IMR-90 (cell line): Measurements from ENCODE around the gene RHBDL1. TPM values are rescaled to one million over a fixed set of nuclear protein-coding genes. Genes with fewer than 3 reads are reported as not detected.

Experiments used
- ATAC-seq: fragments of 200-7000 bp; cut with Tn5 transposase; 2 replicates; pipeline ENCODE4 v1.9.1; 2020; ENCODE audit warnings: low read depth, mild to moderate bottlenecking, moderate library complexity
- BruUV-seq: library from RNA; stranded (reverse); fragments of 400-500 nt; replicated peaks from 2 replicates; lab custom pipeline; 2021; lab: Mats Ljungman, UMichigan
- CTCF ChIA-PET: fragments of 300-600 bp; formaldehyde crosslinking; extraction: SDS; loops from one replicate; lab custom pipeline; 2021; ENCODE audit warnings: antibody characterized with exemption; lab: Yijun Ruan, JAX
- POLR2A ChIA-PET: fragments of 300-600 bp; sonication (Branson Sonifier 250); formaldehyde crosslinking; loops from one replicate; lab custom pipeline; 2022; ENCODE audit warnings: antibody characterized with exemption; ENCODE audit not compliant: unreplicated experiment; lab: Charles Lee
- DNase-seq: peaks from one replicate; pipeline ENCODE4 v3.0.0; 2013
- H2AFZ ChIP-seq: replicated peaks from 2 replicates; pipeline ENCODE3; 2013; ENCODE audit warnings: low read length, mild to moderate bottlenecking; ENCODE audit not compliant: poor library complexity
- H2AK5ac ChIP-seq: 2 replicates; pipeline ENCODE4 v1.6.1; 2013; ENCODE audit warnings: low read depth, low read length, inconsistent platforms
- H2AK9ac ChIP-seq: replicated peaks from 2 replicates; pipeline ENCODE3; 2013; ENCODE audit warnings: mild to moderate bottlenecking, low read depth, low read length, moderate library complexity; ENCODE audit not compliant: poor library complexity
- H2BK120ac ChIP-seq: 2 replicates; pipeline ENCODE4 v1.6.1; 2013; ENCODE audit warnings: low read depth, low read length, inconsistent platforms
- H2BK15ac ChIP-seq: 3 replicates; pipeline ENCODE4 v1.6.1; 2013; ENCODE audit warnings: low read depth, low read length, inconsistent platforms
- H2BK20ac ChIP-seq: 2 replicates; pipeline ENCODE4 v1.6.1; 2013; ENCODE audit warnings: low read depth, mild to moderate bottlenecking, inconsistent platforms, low read length, moderate library complexity
- H2BK5ac ChIP-seq: 2 replicates; pipeline ENCODE4 v1.6.1; 2013; ENCODE audit warnings: mild to moderate bottlenecking, low read depth, low read length, inconsistent platforms; ENCODE audit not compliant: poor library complexity, severe bottlenecking
- H3K14ac ChIP-seq: replicated peaks from 2 replicates; pipeline ENCODE4 v1.6.1; 2013; ENCODE audit warnings: low read depth, low read length, inconsistent platforms
- H3K18ac ChIP-seq: 2 replicates; pipeline ENCODE4 v1.6.1; 2013; ENCODE audit warnings: low read depth, low read length, control low read depth
- H3K23ac ChIP-seq: 2 replicates; pipeline ENCODE4 v1.6.1; 2013; ENCODE audit warnings: low read depth, low read length, inconsistent platforms
- H3K27ac ChIP-seq: 2 replicates; pipeline ENCODE4 v1.5.1; 2013; ENCODE audit warnings: mild to moderate bottlenecking, control low read depth, low read length; ENCODE audit not compliant: insufficient read depth
- H3K27me3 ChIP-seq: 2 replicates; pipeline ENCODE4 v1.6.1; 2013; ENCODE audit warnings: low read length; ENCODE audit not compliant: control insufficient read depth, insufficient read depth
- H3K36me3 ChIP-seq: 2 replicates; pipeline ENCODE4 v1.6.1; 2013; ENCODE audit warnings: low read length, mixed read lengths; ENCODE audit not compliant: control insufficient read depth, insufficient read depth
- H3K4ac ChIP-seq: 2 replicates; pipeline ENCODE4 v1.6.1; 2013; ENCODE audit warnings: low read depth, low read length, inconsistent platforms
- H3K4me1 ChIP-seq: 2 replicates; pipeline ENCODE4 v1.6.1; 2013; ENCODE audit warnings: low read length, mixed read lengths; ENCODE audit not compliant: control insufficient read depth, insufficient read depth
- H3K4me2 ChIP-seq: 2 replicates; pipeline ENCODE4 v1.6.1; 2013; ENCODE audit warnings: low read depth, mild to moderate bottlenecking, control low read depth, low read length, moderate library complexity
- H3K4me3 ChIP-seq: 2 replicates; pipeline ENCODE4 v1.5.1; 2013; ENCODE audit warnings: low read depth, mild to moderate bottlenecking, control low read depth, low read length, moderate library complexity; ENCODE audit not compliant: insufficient read depth
- H3K56ac ChIP-seq: 2 replicates; pipeline ENCODE4 v1.6.1; 2013; ENCODE audit warnings: low read length, inconsistent platforms; ENCODE audit not compliant: insufficient read depth; ENCODE audit errors: extremely low read depth
- H3K79me1 ChIP-seq, 2 experiments: 2 replicates each; pipeline ENCODE4 v1.6.1; 2013; ENCODE audit warnings: low read length in 2 of 2, inconsistent platforms in 1 of 2, low read depth in 1 of 2
- H3K9ac ChIP-seq: 2 replicates; pipeline ENCODE4 v1.6.1; 2013; ENCODE audit warnings: low read depth, low read length, control low read depth
- H3K9me1 ChIP-seq: 2 replicates; pipeline ENCODE4 v1.6.1; 2013; ENCODE audit warnings: low read length, inconsistent platforms; ENCODE audit not compliant: insufficient read depth
- H3K9me3 ChIP-seq: 2 replicates; pipeline ENCODE4 v1.6.1; 2013; ENCODE audit warnings: low read length; ENCODE audit not compliant: control insufficient read depth, insufficient read depth
- H4K20me1 ChIP-seq: 2 replicates; pipeline ENCODE4 v1.6.1; 2013; ENCODE audit warnings: low read length, inconsistent platforms; ENCODE audit not compliant: insufficient read depth
- H4K5ac ChIP-seq: 2 replicates; pipeline ENCODE4 v1.6.1; 2013; ENCODE audit warnings: mild to moderate bottlenecking, low read depth, low read length, control low read depth
- H4K8ac ChIP-seq, 2 experiments: 2 replicates each; pipeline ENCODE4 v1.6.1; 2013; ENCODE audit warnings: low read depth in 2 of 2, low read length in 2 of 2, control low read depth in 1 of 2, inconsistent platforms in 1 of 2
- H4K91ac ChIP-seq: 2 replicates; pipeline ENCODE4 v1.6.1; 2013; ENCODE audit warnings: low read depth, low read length, inconsistent platforms; ENCODE audit not compliant: insufficient read depth
- MAFK ChIP-seq: IDR thresholded peaks from 2 replicates; pipeline ENCODE4 v1.6.1; 2012; ENCODE audit warnings: low read depth, low read length, improper control_type of control experiment
- POLR2A ChIP-seq: IDR thresholded peaks from 2 replicates; pipeline ENCODE4 v1.6.1; 2012; ENCODE audit warnings: mild to moderate bottlenecking, low read depth, low read length
- WGBS, 2 experiments: methylation state at CpG; one replicate each; pipeline versions ENCODE4 v1.1.5 to v1.1.7; 2013; ENCODE audit warnings: missing lambda C conversion rate in 2 of 2; ENCODE audit not compliant: insufficient read length in 1 of 2; ENCODE audit errors: extremely low coverage in 2 of 2; 5-methylcytosine and 5-hydroxymethylcytosine counted together
- dilution Hi-C: fragments of 300-500 bp; cut with HindIII; formaldehyde crosslinking; loops from one replicate; pipeline ENCODE4 v1.14.3; 2018; ENCODE audit warnings: low sequenced_read_pairs; ENCODE audit not compliant: unreplicated experiment
- in situ Hi-C: fragments of 300-500 bp; cut with MboI; formaldehyde crosslinking; loops from 3 replicates; pipeline ENCODE4 v1.14.3; 2019; ENCODE audit warnings: low sequenced_read_pairs, inconsistent platforms, mixed read lengths
- intact Hi-C: fragments of 100-400 bp; cut with micrococcal nuclease; formaldehyde crosslinking; loops from 2 replicates; pipeline ENCODE4 v1.10.0; 2022
- polyA plus RNA-seq, 3 experiments: library from polyadenylated mRNA; depleted of rRNA; stranded (reverse); fragments of >200 nt; gene quantifications; 2 replicates each; pipeline ENCODE4 v1.2.3, GENCODE V29; 2012; ENCODE audit warnings: low replicate concordance in 1 of 3
- total RNA-seq: library from RNA; depleted of rRNA; stranded (reverse); fragments of >200 nt; gene quantifications from 2 replicates; pipeline ENCODE4 v1.2.3, GENCODE V29; 2012

RHBDL1 gene
- total and polyA plus RNA-seq, 2 of the 4 experiments (the other 2 are of a cell fraction) = 0.72 to 4.1 TPM

- BruUV-seq = no TSS peak
- no peaks in the 10 kb centered on the region for H3K9me1 ChIP-seq
- peaks cover 4% of the 10 kb centered on the region for H3K36me3 ChIP-seq
- no peak overlapping the region for H3K23ac ChIP-seq
- dilution Hi-C loops (no loop called here), in situ Hi-C loops (no loop called here), intact Hi-C loops (no loop called here)
- H2BK15ac ChIP-seq = no peak overlapping the region
- no peaks in the 10 kb centered on the region for H3K9me3 ChIP-seq
- H3K79me1 ChIP-seq = no peaks in the 10 kb centered on the region; a peak in 1 of 4 replicates
- no peak overlapping the region for H2BK5ac ChIP-seq
- WGBS, 2 experiments = 90% methylated on average over 5 of the region's 22 CpGs; no CpG with 5 or more reads in 1 of the 2 experiments
- H2AK9ac ChIP-seq = no peak overlapping the region
- no peak overlapping the region for H3K56ac ChIP-seq
- no peak overlapping the region for H3K9ac ChIP-seq
- H4K91ac ChIP-seq = no peak overlapping the region
- peaks cover 5% of the 10 kb centered on the region for H3K4me1 ChIP-seq
- no peak for TF ChIP-seq POLR2A
- no peak for TF ChIP-seq MAFK
- no peak overlapping the region for H3K27ac ChIP-seq
- H4K8ac ChIP-seq = no peak overlapping the region
- no peaks in the 10 kb centered on the region for H4K20me1 ChIP-seq
- ATAC-seq (no peak), DNase-seq (no peak)
- no peak overlapping the region for H2AK5ac ChIP-seq
- no peak overlapping the region for H3K4me3 ChIP-seq
- ChIA-PET POLR2A (no interaction called here), CTCF (no interaction called here)
- H4K5ac ChIP-seq = no peak overlapping the region
- H3K18ac ChIP-seq = no peak overlapping the region
- no peak overlapping the region for H3K14ac ChIP-seq
- no peak overlapping the region for H2AFZ ChIP-seq
- no peak overlapping the region for H2BK20ac ChIP-seq
- no peaks in the 10 kb centered on the region for H3K27me3 ChIP-seq
- H3K4ac ChIP-seq = no peak overlapping the region
- H3K4me2 ChIP-seq = no peak overlapping the region
- no peak overlapping the region for H2BK120ac ChIP-seq
These were observed 18.0 kb upstream of the RHBDL1 start for GRCh38 chr16:657487-657886.
